ENCODE measurements around the gene PCOLCE2. TPM values are rescaled to one million over a fixed set of nuclear protein-coding genes. Genes with fewer than 3 reads are reported as not detected.

The PCOLCE2 gene
- total and polyA plus RNA-seq, 4 donors = 9.1 to 17.2 (median 13.3) TPM

DNA sequence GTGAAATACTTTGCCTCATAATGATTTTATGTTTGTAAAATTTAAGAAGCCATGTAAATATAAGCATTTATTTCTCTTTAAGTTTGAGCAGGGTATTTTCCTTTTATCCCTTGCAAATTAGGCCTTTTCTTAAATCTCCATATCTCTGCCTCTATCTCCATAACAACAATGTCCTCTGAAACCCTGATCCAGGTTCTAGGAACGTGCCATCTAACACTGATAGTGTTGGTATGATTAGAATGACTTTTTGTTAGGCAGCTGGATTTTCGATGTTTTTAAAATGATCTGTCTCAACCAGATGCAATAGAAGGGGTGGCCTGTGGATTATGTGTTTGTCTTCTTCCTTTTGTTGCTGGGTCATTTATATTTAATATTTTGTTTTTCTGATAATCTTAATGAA lies 87.1 kb downstream of the PCOLCE2 start:
- Histone ChIP-seq H3K27ac (ENCODE audit: low read depth in 1 of 2, low read length in 2 of 2) (no peak overlapping the region), H3K9ac (ENCODE audit: low read depth in 1 of 2, low read length in 2 of 2) (no peak overlapping the region), H3K36me3 (ENCODE audit: control insufficient read depth in 4 of 4, insufficient read depth in 3 of 4, low read depth in 1 of 4, low read length in 3 of 4) (no peaks in the 10 kb centered on the region), H3K4me3 (ENCODE audit: low read depth in 1 of 3, low read length in 3 of 3) (no peak overlapping the region), H3K4me1 (ENCODE audit: control insufficient read depth in 4 of 4, insufficient read depth in 4 of 4, low read length in 3 of 4) (no peaks in the 10 kb centered on the region), H3K27me3 (ENCODE audit: control insufficient read depth in 4 of 4, insufficient read depth in 4 of 4, low read length in 3 of 4) (no peaks in the 10 kb centered on the region), H3K9me3 (ENCODE audit: control insufficient read depth in 4 of 4, low read length in 3 of 4) (no peaks in the 10 kb centered on the region)
- DNase-seq (ENCODE audit: low spot score) = no peak
- WGBS = 88% methylated on average over 2 of the region's 2 CpGs
- no peak for TF ChIP-seq HNF4A (conservative IDR thresholded peaks at IDR 0.05)
- TF ChIP-seq, protein P1, sequence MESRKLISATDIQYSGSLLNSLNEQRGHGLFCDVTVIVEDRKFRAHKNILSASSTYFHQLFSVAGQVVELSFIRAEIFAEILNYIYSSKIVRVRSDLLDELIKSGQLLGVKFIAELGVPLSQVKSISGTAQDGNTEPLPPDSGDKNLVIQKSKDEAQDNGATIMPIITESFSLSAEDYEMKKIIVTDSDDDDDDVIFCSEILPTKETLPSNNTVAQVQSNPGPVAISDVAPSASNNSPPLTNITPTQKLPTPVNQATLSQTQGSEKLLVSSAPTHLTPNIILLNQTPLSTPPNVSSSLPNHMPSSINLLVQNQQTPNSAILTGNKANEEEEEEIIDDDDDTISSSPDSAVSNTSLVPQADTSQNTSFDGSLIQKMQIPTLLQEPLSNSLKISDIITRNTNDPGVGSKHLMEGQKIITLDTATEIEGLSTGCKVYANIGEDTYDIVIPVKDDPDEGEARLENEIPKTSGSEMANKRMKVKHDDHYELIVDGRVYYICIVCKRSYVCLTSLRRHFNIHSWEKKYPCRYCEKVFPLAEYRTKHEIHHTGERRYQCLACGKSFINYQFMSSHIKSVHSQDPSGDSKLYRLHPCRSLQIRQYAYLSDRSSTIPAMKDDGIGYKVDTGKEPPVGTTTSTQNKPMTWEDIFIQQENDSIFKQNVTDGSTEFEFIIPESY (IDR thresholded peaks at IDR 0.05) = no peak

DNA sequence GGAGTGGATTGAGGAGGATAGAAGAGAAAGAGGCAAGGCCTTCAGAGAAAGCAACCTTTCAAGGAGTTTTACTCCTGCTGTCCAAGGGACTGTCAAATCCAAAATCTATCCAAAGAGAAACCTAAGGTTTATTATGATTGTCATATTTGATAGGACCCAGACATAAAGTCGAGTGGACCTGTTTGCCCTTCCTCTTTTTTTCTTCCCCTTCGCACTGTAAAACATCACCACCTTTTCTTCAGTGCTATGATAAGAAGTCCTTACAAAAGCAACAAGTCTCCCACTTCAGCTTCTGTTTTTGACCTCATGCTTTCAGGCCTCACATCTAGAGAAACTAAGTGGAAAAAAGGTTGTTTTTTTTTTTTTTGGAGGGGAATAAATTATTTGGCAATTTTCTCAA lies 92.1 kb downstream of the PCOLCE2 start:
- 74% methylated on average over 2 of the region's 2 CpGs for WGBS
- H3K4me3 ChIP-seq (ENCODE audit: low read depth in 1 of 3, low read length in 3 of 3) = no peak overlapping the region
- H3K27ac ChIP-seq (ENCODE audit: low read depth in 1 of 2, low read length in 2 of 2) = no peak overlapping the region
- no peaks in the 10 kb centered on the region for H3K36me3 ChIP-seq (ENCODE audit: control insufficient read depth in 4 of 4, insufficient read depth in 3 of 4, low read depth in 1 of 4, low read length in 3 of 4)
- H3K27me3 ChIP-seq (ENCODE audit: control insufficient read depth in 4 of 4, insufficient read depth in 4 of 4, low read length in 3 of 4) = no peaks in the 10 kb centered on the region
- H3K9me3 ChIP-seq (ENCODE audit: control insufficient read depth in 4 of 4, low read length in 3 of 4) = no peaks in the 10 kb centered on the region
- H3K9ac ChIP-seq (ENCODE audit: low read depth in 1 of 2, low read length in 2 of 2) = no peak overlapping the region
- DNase-seq (ENCODE audit: low spot score) = no peak
- H3K4me1 ChIP-seq (ENCODE audit: control insufficient read depth in 4 of 4, insufficient read depth in 4 of 4, low read length in 3 of 4) = no peaks in the 10 kb centered on the region
- TF ChIP-seq YY1 (IDR thresholded peaks at IDR 0.05) = no peak

DNA sequence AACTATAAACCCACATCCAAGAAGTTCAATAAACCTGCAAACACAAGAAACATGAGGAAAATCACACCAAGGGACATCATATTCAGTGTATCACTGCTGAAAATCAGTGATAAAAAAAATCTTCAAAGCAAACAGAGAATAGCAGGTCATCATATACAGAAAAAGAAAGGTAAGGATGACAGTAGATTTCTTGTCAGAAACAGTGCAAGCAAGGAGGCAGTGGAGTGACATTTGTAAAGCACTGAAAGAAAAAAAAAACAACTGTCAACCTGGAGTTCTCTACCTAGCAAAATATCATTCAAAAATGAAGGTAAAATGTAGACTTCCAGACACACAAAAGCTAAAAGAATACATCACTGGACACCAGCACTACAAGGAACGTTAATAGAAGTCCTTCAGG lies 93.6 kb downstream of the PCOLCE2 start:
- Histone ChIP-seq H3K4me3 (ENCODE audit: low read depth in 1 of 3, low read length in 3 of 3) (no peak overlapping the region), H3K9ac (ENCODE audit: low read depth in 1 of 2, low read length in 2 of 2) (no peak overlapping the region), H3K4me1 (ENCODE audit: control insufficient read depth in 4 of 4, insufficient read depth in 4 of 4, low read length in 3 of 4) (no peaks in the 10 kb centered on the region), H3K9me3 (ENCODE audit: control insufficient read depth in 4 of 4, low read length in 3 of 4) (no peaks in the 10 kb centered on the region), H3K36me3 (ENCODE audit: control insufficient read depth in 4 of 4, insufficient read depth in 3 of 4, low read depth in 1 of 4, low read length in 3 of 4) (no peaks in the 10 kb centered on the region), H3K27ac (ENCODE audit: low read depth in 1 of 2, low read length in 2 of 2) (no peak overlapping the region), H3K27me3 (ENCODE audit: control insufficient read depth in 4 of 4, insufficient read depth in 4 of 4, low read length in 3 of 4) (no peaks in the 10 kb centered on the region)
- WGBS = 93% methylated on average over 1 of the region's 1 CpG
- TF ChIP-seq FOXA1 (IDR thresholded peaks at IDR 0.05) = no peak
- TF ChIP-seq JUND (IDR thresholded peaks at IDR 0.05) = no peak
- no peak for TF ChIP-seq RXRA (IDR thresholded peaks at IDR 0.05)
- TF ChIP-seq, protein P2, sequence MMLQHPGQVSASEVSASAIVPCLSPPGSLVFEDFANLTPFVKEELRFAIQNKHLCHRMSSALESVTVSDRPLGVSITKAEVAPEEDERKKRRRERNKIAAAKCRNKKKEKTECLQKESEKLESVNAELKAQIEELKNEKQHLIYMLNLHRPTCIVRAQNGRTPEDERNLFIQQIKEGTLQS (IDR thresholded peaks at IDR 0.05) = no peak
- no peak for TF ChIP-seq HNF4A (conservative IDR thresholded peaks at IDR 0.05)
- TF ChIP-seq, protein P3, sequence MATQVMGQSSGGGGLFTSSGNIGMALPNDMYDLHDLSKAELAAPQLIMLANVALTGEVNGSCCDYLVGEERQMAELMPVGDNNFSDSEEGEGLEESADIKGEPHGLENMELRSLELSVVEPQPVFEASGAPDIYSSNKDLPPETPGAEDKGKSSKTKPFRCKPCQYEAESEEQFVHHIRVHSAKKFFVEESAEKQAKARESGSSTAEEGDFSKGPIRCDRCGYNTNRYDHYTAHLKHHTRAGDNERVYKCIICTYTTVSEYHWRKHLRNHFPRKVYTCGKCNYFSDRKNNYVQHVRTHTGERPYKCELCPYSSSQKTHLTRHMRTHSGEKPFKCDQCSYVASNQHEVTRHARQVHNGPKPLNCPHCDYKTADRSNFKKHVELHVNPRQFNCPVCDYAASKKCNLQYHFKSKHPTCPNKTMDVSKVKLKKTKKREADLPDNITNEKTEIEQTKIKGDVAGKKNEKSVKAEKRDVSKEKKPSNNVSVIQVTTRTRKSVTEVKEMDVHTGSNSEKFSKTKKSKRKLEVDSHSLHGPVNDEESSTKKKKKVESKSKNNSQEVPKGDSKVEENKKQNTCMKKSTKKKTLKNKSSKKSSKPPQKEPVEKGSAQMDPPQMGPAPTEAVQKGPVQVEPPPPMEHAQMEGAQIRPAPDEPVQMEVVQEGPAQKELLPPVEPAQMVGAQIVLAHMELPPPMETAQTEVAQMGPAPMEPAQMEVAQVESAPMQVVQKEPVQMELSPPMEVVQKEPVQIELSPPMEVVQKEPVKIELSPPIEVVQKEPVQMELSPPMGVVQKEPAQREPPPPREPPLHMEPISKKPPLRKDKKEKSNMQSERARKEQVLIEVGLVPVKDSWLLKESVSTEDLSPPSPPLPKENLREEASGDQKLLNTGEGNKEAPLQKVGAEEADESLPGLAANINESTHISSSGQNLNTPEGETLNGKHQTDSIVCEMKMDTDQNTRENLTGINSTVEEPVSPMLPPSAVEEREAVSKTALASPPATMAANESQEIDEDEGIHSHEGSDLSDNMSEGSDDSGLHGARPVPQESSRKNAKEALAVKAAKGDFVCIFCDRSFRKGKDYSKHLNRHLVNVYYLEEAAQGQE (IDR thresholded peaks at IDR 0.05) = no peak
- TF ChIP-seq FOXA2 (IDR thresholded peaks at IDR 0.05) = no peak
- TF ChIP-seq SP1 (IDR thresholded peaks at IDR 0.05) = no peak
- TF ChIP-seq GABPA (IDR thresholded peaks at IDR 0.05 in 1 of 2, conservative IDR thresholded peaks at IDR 0.05 in 1 of 2) = no peak
- TF ChIP-seq NR2F2 (IDR thresholded peaks at IDR 0.05) = no peak
- TF ChIP-seq, protein P4, sequence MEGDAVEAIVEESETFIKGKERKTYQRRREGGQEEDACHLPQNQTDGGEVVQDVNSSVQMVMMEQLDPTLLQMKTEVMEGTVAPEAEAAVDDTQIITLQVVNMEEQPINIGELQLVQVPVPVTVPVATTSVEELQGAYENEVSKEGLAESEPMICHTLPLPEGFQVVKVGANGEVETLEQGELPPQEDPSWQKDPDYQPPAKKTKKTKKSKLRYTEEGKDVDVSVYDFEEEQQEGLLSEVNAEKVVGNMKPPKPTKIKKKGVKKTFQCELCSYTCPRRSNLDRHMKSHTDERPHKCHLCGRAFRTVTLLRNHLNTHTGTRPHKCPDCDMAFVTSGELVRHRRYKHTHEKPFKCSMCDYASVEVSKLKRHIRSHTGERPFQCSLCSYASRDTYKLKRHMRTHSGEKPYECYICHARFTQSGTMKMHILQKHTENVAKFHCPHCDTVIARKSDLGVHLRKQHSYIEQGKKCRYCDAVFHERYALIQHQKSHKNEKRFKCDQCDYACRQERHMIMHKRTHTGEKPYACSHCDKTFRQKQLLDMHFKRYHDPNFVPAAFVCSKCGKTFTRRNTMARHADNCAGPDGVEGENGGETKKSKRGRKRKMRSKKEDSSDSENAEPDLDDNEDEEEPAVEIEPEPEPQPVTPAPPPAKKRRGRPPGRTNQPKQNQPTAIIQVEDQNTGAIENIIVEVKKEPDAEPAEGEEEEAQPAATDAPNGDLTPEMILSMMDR (IDR thresholded peaks at IDR 0.05; ENCODE audit: low read depth, low read length, missing input control) = no peak
- TF ChIP-seq HNF4G (IDR thresholded peaks at IDR 0.05) = no peak
- TF ChIP-seq, protein P5, sequence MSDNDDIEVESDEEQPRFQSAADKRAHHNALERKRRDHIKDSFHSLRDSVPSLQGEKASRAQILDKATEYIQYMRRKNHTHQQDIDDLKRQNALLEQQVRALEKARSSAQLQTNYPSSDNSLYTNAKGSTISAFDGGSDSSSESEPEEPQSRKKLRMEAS (IDR thresholded peaks at IDR 0.05) = no peak
- TF ChIP-seq YY1 (IDR thresholded peaks at IDR 0.05) = no peak
- TF ChIP-seq RAD21 (IDR thresholded peaks at IDR 0.05) = no peak
- TF ChIP-seq EGR1 (IDR thresholded peaks at IDR 0.05; ENCODE audit: low read depth in 2 of 2) = no peak
- no peak for TF ChIP-seq TAF1 (conservative IDR thresholded peaks at IDR 0.05)
- TF ChIP-seq, protein P1 (IDR thresholded peaks at IDR 0.05) = no peak
- DNase-seq (ENCODE audit: low spot score) = no peak
